Measurements from ENCODE around the gene CR1.
"Not testable (repeated sequence)": the region's sequence is repeated elsewhere in the genome, so short reads cannot be mapped to it uniquely, and the experiment has no call there.

The CR1 gene

GRCh38 chr1:207591205-207591604 is 95.2 kb downstream of the CR1 start:
- not testable (repeated sequence) for DNase-seq (ENCODE audit: low read depth)

- DNase-seq (ENCODE audit: low read depth) = not testable (repeated sequence)
These were observed 98.1 kb downstream of the CR1 start for GRCh38 chr1:207594095-207594494.

GRCh38 chr1:207603777-207604176 is 107.8 kb downstream of the CR1 start:
- no peak for DNase-seq (ENCODE audit: low read depth)

GRCh38 chr1:207605444-207606361 is 109.7 kb downstream of the CR1 start:
- no peak for DNase-seq (ENCODE audit: low read depth)

GRCh38 chr1:207606362-207606755 is 110.4 kb downstream of the CR1 start:
- no peak for DNase-seq (ENCODE audit: low read depth)

GRCh38 chr1:207612762-207613161 is 116.8 kb downstream of the CR1 start:
- DNase-seq (ENCODE audit: low read depth) = no peak

GRCh38 chr1:207619871-207620542 is 124.0 kb downstream of the CR1 start:
- no peak for DNase-seq (ENCODE audit: low read depth)

- no peak for DNase-seq (ENCODE audit: low read depth)
These were observed 124.6 kb downstream of the CR1 start for GRCh38 chr1:207620543-207620893.

- not testable (repeated sequence) for DNase-seq (ENCODE audit: low read depth)
These were observed 129.6 kb downstream of the CR1 start for GRCh38 chr1:207625504-207626071.

- no peak for DNase-seq (ENCODE audit: low read depth)
These were observed 131.0 kb downstream of the CR1 start for GRCh38 chr1:207626972-207627337.

GRCh38 chr1:207627496-207627895 is 131.5 kb downstream of the CR1 start:
- no peak for DNase-seq (ENCODE audit: low read depth)

- DNase-seq (ENCODE audit: low read depth) = no peak
These were observed 132.8 kb downstream of the CR1 start for GRCh38 chr1:207628776-207629175.

GRCh38 chr1:207631137-207631536 is 135.2 kb downstream of the CR1 start:
- DNase-seq (ENCODE audit: low read depth) = no peak

- no peak for DNase-seq (ENCODE audit: low read depth)
These were observed 137.3 kb downstream of the CR1 start for GRCh38 chr1:207633226-207633625.

GRCh38 chr1:207633699-207634289 is 137.8 kb downstream of the CR1 start:
- DNase-seq (ENCODE audit: low read depth) = not testable (repeated sequence)

- DNase-seq (ENCODE audit: low read depth) = not testable (repeated sequence)
These were observed 138.3 kb downstream of the CR1 start for GRCh38 chr1:207634293-207634692.

- DNase-seq (ENCODE audit: low read depth) = not testable (repeated sequence)
These were observed 139.7 kb downstream of the CR1 start for GRCh38 chr1:207635569-207636186.

GRCh38 chr1:207638487-207639145 is 142.7 kb downstream of the CR1 start:
- not testable (repeated sequence) for DNase-seq (ENCODE audit: low read depth)

GRCh38 chr1:207639362-207639761 is 143.4 kb downstream of the CR1 start:
- not testable (repeated sequence) for DNase-seq (ENCODE audit: low read depth)

GRCh38 chr1:207644166-207644851 is 148.4 kb downstream of the CR1 start:
- no peak for DNase-seq (ENCODE audit: low read depth)
